ENCODE data around the gene CEP85.

- TF ChIP-seq POLR2A (IDR thresholded peaks at IDR 0.05): no peak
- TF ChIP-seq, protein P1, sequence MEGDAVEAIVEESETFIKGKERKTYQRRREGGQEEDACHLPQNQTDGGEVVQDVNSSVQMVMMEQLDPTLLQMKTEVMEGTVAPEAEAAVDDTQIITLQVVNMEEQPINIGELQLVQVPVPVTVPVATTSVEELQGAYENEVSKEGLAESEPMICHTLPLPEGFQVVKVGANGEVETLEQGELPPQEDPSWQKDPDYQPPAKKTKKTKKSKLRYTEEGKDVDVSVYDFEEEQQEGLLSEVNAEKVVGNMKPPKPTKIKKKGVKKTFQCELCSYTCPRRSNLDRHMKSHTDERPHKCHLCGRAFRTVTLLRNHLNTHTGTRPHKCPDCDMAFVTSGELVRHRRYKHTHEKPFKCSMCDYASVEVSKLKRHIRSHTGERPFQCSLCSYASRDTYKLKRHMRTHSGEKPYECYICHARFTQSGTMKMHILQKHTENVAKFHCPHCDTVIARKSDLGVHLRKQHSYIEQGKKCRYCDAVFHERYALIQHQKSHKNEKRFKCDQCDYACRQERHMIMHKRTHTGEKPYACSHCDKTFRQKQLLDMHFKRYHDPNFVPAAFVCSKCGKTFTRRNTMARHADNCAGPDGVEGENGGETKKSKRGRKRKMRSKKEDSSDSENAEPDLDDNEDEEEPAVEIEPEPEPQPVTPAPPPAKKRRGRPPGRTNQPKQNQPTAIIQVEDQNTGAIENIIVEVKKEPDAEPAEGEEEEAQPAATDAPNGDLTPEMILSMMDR (IDR thresholded peaks at IDR 0.05): no peak
Measured at GRCh38 chr1:26290882-26291261, 56.9 kb downstream of the CEP85 start.
